Breast epithelium (tissue), 4 donors: Measurements from ENCODE around the gene AKT3. TPM values are rescaled to one million over a fixed set of nuclear protein-coding genes. Genes with fewer than 3 reads are reported as not detected.

Source experiments
- DNase-seq, 2 donors: peaks; one replicate each; pipeline ENCODE4 v3.0.0-alpha.2; 2019; ENCODE audit warnings: low spot score in 2 of 2
- H3K27ac ChIP-seq, 2 donors: fragments of 200-600 bp; sonication (generic) in 1 of 2; one replicate each; pipeline ENCODE4 v1.5.1; 2016 to 2019; ENCODE audit warnings: mild to moderate bottlenecking in 1 of 2
- H3K27me3 ChIP-seq, 2 donors: fragments of 200-600 bp; sonication (generic) in 1 of 2; one replicate each; pipeline versions ENCODE4 v1.5.1 to v1.6.0; 2017 to 2019; ENCODE audit warnings: control low read depth in 1 of 2, mild to moderate bottlenecking in 1 of 2
- H3K36me3 ChIP-seq: fragments of 200-600 bp; one replicate; pipeline ENCODE4 v1.5.1; 2019
- H3K4me1 ChIP-seq, 2 donors: fragments of 200-600 bp; sonication (generic); one replicate each; pipeline ENCODE4 v1.5.1; 2016 to 2019; ENCODE audit warnings: control low read depth in 1 of 2
- H3K4me3 ChIP-seq, 3 donors: fragments of 200-600 bp; sonication (generic); 1 replicate in 2 of 3; 2 replicates in 1 of 3; pipeline ENCODE4 v1.5.1; 2016 to 2019; ENCODE audit warnings: mild to moderate bottlenecking in 3 of 3, moderate library complexity in 2 of 3
- H3K9me3 ChIP-seq, 2 donors: fragments of 200-600 bp; sonication (generic) in 1 of 2; one replicate each; pipeline ENCODE4 v1.5.1; 2016 to 2019; ENCODE audit warnings: control low read depth in 1 of 2
- POLR2A ChIP-seq: fragments of 450-650 bp; IDR thresholded peaks from one replicate; pipeline ENCODE4 v1.6.1; 2016; ENCODE audit warnings: antibody characterized with exemption, mild to moderate bottlenecking, moderate library complexity
- POLR2AphosphoS5 ChIP-seq, 3 donors: sonication (generic); formaldehyde crosslinking; IDR thresholded peaks; one replicate each; pipeline ENCODE4 v1.6.1; 2017; ENCODE audit warnings: antibody characterized with exemption in 3 of 3
- intact Hi-C: fragments of 100-400 bp; cut with DNase I; formaldehyde crosslinking; loops from one replicate; pipeline ENCODE4 v1.15.1; 2023; ENCODE audit warnings: low total_unique reads
- total RNA-seq, 3 donors: library from RNA; depleted of rRNA; stranded (reverse); fragments of >200 nt; gene quantifications; one replicate each; pipeline ENCODE4 v1.1.0, GENCODE V29; 2016
- TF ChIP-seq, protein P1 (sequence below), 3 donors: fragments of 450-650 bp; IDR thresholded peaks; one replicate each; pipeline ENCODE4 v1.5.1; 2016 to 2017; ENCODE audit warnings: antibody characterized with exemption in 3 of 3, mild to moderate bottlenecking in 3 of 3, moderate library complexity in 3 of 3

The AKT3 gene
- total RNA-seq, 3 donors from 2014 or later: 49.6 to 58.7 (median 58.7) TPM

DNA sequence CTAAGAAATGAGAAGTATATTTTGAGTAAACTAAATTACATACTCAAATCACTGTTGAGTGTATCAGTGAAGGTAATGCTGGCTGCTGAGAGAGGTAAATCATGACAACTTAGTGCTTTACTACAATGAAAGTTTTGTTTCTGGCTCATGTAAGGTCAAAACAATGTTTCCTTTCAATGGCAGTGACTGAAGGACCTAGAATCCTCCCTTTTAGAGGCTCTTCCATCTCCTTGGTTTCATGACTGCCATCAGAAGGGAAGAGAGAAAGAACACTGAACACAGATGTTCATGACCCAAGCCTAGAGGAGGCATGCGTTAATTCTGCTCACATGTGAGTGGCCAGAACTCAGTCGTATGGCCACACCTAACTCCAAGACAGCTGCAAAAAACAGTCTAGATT is 130.6 kb downstream of the AKT3 start:
- intact Hi-C loops: no loop called here
- no peaks in the 10 kb centered on the region for H3K9me3 ChIP-seq

DNA sequence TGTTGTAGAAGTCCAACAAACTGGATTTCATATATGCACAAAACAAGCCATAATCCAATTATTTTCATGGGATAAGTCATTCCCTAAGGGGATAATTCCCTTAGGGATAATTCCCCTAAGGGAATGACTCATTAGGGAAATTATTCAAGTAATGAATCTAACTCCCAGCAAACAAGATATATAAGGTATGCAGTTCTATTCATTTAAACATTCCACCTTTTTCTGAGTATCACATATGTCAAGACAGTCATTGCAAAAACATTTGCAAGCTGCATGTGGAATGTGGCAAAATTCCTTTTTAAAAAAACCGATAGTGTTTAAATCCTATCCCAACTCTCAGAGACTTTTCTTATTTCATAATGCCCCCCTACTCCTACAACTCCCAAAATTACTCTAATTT is 131.2 kb downstream of the AKT3 start:
- Histone ChIP-seq H3K36me3 (no peaks in the 10 kb centered on the region), H3K4me1 (no peaks in the 10 kb centered on the region), H3K4me3 (no peak overlapping the region), H3K27ac (no peak overlapping the region), H3K27me3 (no peaks in the 10 kb centered on the region), H3K9me3 (no peaks in the 10 kb centered on the region)
- TF ChIP-seq POLR2A: no peak
- no peak for TF ChIP-seq POLR2AphosphoS5 (IDR thresholded peaks at IDR 0.05)
- TF ChIP-seq, protein P1, sequence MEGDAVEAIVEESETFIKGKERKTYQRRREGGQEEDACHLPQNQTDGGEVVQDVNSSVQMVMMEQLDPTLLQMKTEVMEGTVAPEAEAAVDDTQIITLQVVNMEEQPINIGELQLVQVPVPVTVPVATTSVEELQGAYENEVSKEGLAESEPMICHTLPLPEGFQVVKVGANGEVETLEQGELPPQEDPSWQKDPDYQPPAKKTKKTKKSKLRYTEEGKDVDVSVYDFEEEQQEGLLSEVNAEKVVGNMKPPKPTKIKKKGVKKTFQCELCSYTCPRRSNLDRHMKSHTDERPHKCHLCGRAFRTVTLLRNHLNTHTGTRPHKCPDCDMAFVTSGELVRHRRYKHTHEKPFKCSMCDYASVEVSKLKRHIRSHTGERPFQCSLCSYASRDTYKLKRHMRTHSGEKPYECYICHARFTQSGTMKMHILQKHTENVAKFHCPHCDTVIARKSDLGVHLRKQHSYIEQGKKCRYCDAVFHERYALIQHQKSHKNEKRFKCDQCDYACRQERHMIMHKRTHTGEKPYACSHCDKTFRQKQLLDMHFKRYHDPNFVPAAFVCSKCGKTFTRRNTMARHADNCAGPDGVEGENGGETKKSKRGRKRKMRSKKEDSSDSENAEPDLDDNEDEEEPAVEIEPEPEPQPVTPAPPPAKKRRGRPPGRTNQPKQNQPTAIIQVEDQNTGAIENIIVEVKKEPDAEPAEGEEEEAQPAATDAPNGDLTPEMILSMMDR (IDR thresholded peaks at IDR 0.05): no peak
- intact Hi-C loops: no loop called here
- DNase-seq: no peak

More for the DNA sequence above, 130.6 kb downstream of the AKT3 start:
- H3K4me1 ChIP-seq: no peaks in the 10 kb centered on the region
- no peaks in the 10 kb centered on the region for H3K36me3 ChIP-seq
- no peak overlapping the region for H3K27ac ChIP-seq
- DNase-seq: no peak
- no peak overlapping the region for H3K4me3 ChIP-seq
- no peak for TF ChIP-seq POLR2A
- TF ChIP-seq, protein P1 (IDR thresholded peaks at IDR 0.05): no peak
- no peak for TF ChIP-seq POLR2AphosphoS5 (IDR thresholded peaks at IDR 0.05)
- H3K27me3 ChIP-seq: no peaks in the 10 kb centered on the region

DNA sequence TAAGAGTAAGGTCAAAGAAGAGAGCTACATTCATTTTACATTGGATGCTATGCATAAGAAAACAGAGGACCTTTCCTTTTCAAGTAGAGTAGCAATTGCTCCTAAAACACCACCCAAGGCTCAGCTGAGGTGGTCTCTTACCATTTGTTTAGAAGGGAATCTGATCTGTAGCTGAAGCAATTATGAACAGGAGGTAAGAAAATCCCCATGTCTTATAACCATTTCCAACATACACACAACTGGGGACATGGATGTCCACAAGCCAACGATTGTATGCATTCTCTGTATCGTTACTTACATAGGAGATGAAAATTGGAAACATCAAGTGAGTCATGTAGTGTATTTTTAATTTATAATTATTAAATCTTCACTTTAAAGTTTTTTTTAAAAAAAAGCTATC is 132.0 kb downstream of the AKT3 start:
- H3K27ac ChIP-seq: no peak overlapping the region
- no peak overlapping the region for H3K4me3 ChIP-seq
- TF ChIP-seq POLR2AphosphoS5 (IDR thresholded peaks at IDR 0.05) (no peak), POLR2A (no peak)
- TF ChIP-seq, protein P1 (IDR thresholded peaks at IDR 0.05): no peak
- H3K27me3 ChIP-seq: no peaks in the 10 kb centered on the region
- no peak for DNase-seq
- no peaks in the 10 kb centered on the region for H3K36me3 ChIP-seq
- H3K4me1 ChIP-seq: no peaks in the 10 kb centered on the region
- intact Hi-C loops: no loop called here
- H3K9me3 ChIP-seq: no peaks in the 10 kb centered on the region

DNA sequence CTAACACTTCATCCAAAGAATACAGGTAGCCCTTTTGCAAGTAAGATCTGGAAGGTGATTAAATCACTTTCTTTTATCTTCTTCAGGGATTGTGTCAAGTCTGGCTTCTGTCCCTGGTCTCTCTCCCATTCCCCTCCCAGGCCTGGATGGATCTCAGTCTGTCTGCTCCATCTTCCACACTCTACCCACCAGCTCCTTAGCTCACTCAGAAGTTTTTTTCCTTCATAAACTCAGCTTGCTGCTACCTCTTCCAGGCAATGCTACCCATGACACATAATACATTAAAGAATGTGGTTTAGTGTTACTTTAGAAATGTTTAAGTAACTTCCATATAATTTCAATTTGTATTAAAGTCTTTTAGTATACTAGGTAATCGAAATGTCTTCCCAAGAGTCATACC is 133.1 kb downstream of the AKT3 start:
- TF ChIP-seq, protein P1 (IDR thresholded peaks at IDR 0.05): no peak
- TF ChIP-seq POLR2AphosphoS5 (IDR thresholded peaks at IDR 0.05) (no peak), POLR2A (no peak)
- no peaks in the 10 kb centered on the region for H3K4me1 ChIP-seq
- no peaks in the 10 kb centered on the region for H3K9me3 ChIP-seq
- intact Hi-C loops: no loop called here
- H3K36me3 ChIP-seq: no peaks in the 10 kb centered on the region
- no peak overlapping the region for H3K27ac ChIP-seq
- no peak overlapping the region for H3K4me3 ChIP-seq
- DNase-seq: no peak
- H3K27me3 ChIP-seq: no peaks in the 10 kb centered on the region

DNA sequence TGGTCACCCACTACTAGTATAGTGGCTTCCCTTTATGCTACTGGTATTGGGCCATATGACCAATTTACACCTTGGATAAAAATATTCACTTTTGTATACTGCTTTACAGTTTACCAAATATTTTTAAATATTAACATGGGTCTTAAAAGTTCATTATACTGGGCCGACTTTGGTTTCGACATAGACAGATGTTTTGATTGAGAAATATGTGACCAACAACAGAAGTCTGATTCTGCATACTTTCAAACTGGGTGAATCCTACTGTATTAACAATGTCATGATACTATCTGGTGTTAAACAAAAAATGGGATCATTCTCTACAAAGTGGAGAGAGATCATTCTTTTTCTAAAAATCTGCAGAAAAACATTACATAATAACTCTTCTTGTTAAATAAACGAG is 134.8 kb downstream of the AKT3 start:
- intact Hi-C loops: no loop called here
- Histone ChIP-seq H3K36me3 (no peaks in the 10 kb centered on the region), H3K4me1 (no peaks in the 10 kb centered on the region), H3K27me3 (no peaks in the 10 kb centered on the region), H3K4me3 (no peak overlapping the region), H3K27ac (no peak overlapping the region), H3K9me3 (no peaks in the 10 kb centered on the region)
- TF ChIP-seq POLR2AphosphoS5 (IDR thresholded peaks at IDR 0.05): no peak
- no peak for TF ChIP-seq POLR2A
- TF ChIP-seq, protein P1 (IDR thresholded peaks at IDR 0.05): no peak
- no peak for DNase-seq
